HG03280 (cell line): Measurements from ENCODE around the gene MACIR.
"Not testable (repeated sequence)": the region's sequence is repeated elsewhere in the genome, so short reads cannot be mapped to it uniquely, and the experiment has no call there.

ENCODE experiments used
- ATAC-seq: cut with Tn5 transposase; IDR thresholded peaks from one replicate; pipeline ENCODE4 v1.9.1; 2021; ENCODE audit warnings: mild to moderate bottlenecking, moderate library complexity; ENCODE audit not compliant: unreplicated experiment

Gene MACIR, protein sequence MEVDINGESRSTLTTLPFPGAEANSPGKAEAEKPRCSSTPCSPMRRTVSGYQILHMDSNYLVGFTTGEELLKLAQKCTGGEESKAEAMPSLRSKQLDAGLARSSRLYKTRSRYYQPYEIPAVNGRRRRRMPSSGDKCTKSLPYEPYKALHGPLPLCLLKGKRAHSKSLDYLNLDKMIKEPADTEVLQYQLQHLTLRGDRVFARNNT

DNA sequence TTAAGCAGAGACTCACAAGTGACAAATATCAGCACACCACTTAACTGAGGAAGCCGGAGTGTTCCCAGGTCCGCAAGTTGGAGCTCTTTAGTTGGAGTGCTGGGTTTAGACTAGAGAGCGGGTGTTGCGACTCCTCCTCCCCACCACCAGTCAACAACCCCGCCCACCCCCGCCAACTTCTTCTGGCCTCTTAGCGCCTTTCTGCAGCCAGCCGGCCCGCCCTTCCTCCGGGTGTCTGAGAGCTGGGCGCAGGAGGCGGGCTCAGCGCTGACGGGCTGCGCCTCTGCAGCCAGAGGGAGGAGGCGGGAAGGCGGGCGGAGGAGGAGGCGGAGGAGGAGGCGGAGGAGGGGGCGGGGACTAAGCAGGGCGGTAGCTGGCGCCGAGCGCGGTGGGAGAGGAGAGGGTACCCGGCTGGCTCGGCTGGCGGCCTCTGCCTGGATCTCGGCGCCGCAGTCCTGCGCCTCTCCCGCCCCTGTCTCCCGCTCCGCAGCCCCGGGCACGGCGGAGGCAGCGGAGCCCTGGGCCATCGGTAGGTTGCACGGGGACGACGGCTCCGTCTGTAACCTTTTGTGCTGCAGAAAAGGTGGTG is at the start of gene MACIR:
TSS of gene MACIR (plus strand) at position 396 of the 589 bp plus-strand sequence. CDS start 17,157 bp downstream, outside the sequence.
- peak; percentile 84 for ATAC-seq

DNA sequence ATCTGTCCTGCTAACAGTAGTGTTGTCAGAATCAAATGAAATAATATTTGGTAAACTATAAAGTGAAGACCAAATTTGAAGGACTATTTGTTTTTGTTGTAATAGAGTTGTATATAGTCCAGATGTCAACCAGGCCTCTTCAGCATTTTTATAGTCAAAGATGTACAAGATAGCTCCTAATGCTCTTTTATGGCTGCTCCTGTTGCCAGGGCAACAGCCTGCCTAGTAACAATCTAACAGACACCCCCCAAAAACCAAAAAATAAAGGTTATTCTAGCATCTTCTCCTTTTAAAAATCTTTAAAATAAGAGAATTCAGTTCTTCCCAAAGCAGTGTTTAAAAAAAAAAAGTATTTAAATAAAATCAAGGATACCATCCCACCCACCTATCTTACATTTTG is 49.5 kb upstream of the MACIR start:
- ATAC-seq, result no peak

DNA sequence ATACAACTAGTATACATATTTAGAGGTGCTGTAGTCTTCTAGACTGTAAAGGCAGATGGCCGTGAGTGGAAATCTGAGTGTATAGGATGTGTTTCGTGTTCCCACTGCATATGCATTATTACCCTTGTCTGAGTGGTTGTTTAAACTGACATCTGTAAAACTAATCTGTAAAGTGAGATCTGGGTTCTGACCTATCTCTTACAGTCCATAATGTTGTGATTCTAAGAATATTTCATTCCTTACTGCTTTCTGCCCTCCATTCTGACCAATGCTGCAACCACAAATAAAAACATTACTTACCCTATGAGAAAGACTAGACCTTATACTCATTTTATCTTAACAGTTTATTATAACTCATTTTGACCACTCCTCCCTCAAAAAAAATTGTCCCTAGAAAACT is 47.6 kb upstream of the MACIR start:
- no peak for ATAC-seq

DNA sequence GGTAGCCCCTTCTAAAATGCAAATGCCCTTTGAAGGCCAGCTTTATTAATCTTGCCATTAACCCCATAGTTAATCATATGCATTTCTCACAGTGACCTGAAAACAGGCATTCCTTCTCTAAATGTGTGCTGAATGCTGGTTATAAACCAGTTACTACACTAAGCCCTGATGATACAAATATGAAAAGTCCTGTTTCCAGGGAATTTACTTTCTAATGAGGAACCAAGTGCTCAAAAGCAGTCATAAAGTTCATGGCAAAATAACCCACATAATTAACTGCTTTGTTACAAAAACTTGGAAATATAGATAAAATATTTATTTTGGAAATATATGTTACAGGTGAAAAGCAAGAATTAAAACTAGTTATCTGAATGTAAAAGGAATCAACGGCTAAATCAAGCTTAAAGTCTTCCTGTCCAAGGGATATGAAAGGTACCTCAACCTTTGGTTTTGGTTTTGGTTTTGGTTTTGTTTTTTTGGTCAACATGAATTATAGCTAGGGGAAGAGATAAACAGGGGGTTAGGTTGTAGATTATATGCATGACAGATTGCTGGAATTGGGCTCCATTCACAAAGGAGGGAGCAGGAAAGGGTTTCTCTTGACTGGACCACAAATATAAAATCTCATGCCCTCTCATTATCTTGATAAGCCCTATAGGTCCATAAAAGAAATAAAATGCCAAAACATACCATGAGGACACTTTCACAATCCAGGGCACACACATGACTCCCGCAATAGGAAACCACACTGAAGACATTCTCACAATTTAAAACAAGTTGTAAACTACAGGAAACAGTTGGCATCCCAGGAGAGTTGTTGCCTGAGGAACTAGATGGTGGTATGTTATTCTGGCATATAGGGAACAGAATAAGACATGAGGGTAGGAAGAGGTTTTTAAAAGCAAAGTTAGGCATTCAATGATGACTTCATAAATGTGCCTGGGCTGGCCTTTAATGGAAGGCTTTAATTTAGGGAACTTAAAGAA is 46.7 kb upstream of the MACIR start:
- peak; percentile 73 for ATAC-seq

DNA sequence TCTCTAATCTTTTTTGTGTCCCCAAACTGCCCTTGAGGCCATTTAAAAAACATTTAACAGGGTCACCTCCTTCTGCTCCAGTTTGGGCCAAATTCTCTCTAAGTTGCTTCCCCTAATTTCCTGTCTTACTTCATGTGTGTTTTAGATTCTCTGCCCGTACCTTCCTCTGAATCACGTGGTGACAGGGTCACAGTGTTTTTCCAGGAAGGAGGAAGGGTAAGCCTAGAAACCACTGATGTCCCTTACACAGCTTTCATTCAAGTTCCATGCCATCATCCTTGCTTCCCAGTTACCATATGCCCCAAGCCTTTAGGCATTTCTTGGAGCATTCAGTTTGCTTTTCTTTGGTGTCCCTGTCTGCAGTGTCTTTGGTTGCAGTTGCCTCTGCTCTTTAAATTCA is 42.4 kb upstream of the MACIR start:
- no peak for ATAC-seq

DNA sequence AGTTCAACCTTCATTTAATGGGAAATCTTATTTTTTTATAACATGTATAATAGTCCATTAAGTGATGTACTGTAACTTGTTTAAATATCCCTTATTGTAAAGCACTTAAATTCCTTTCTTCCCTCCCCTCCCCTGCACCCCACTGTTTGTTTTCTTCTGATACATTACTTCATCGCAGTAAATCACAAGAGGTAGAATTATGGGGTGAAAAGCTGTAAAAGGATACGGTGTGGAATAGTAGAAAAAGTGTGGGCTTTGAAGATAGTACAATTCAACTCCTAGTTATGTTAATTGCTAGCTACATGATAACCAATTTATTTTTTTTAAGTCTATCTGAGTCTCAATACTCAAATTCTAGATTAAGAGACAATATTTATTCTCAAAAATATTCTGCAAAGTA is 41.9 kb upstream of the MACIR start:
- ATAC-seq, result no peak

DNA sequence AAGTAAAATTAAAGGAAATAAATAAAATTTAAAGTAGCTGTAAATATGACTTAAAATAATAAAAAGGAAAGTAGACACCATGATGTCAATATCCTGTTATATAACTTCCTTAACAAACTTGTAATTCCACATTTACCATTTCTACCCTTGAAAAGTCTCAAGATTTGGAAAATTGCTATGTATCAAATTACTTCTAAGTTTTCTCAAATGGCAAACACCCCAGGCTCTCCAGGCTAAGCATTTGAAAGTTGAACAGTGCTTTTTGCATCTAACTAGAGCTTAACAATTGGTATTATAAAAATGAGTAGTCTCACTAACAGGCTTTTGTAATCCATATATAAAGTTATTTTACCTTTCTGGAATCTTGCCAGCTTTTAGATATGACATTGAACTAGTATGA is 41.5 kb upstream of the MACIR start:
- no peak for ATAC-seq

DNA sequence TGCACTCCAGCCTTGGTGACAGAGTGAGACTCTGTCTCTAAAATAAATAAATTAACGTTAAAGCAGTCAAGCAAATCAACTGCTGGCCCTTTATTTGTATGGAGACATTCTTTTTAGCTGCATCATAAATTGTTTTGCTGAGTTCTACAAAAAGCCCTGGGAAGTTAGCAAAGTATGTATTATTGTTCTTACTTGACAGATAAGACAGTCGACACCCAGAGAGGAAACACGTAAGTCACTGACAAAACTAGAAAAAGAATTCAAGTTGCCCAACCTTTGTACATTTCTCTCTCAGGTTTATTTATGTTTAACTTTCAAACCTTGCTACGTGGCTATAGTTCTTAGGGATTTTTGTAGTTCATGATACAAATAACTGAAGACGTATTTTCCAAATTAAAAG is 40.4 kb upstream of the MACIR start:
- no peak for ATAC-seq

DNA sequence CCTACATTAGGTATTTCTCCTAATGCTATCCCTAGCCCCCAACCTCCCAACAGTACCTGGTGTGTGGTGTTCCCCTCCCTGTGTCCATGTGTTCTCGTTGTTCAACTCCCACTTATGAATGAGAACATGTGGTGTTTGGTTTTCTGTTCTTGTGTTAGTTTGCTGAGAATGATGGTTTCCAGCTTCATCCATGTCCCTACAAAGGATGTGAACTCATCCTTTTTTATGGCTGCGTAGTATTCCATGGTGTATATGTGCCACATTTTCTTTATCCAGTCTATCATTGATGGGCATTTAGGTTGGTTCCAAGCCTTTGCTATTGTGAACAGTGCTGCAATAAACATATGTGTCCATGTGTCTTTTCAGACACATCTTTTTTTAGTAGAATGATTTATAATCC is 39.5 kb upstream of the MACIR start:
- not testable (repeated sequence) for ATAC-seq

DNA sequence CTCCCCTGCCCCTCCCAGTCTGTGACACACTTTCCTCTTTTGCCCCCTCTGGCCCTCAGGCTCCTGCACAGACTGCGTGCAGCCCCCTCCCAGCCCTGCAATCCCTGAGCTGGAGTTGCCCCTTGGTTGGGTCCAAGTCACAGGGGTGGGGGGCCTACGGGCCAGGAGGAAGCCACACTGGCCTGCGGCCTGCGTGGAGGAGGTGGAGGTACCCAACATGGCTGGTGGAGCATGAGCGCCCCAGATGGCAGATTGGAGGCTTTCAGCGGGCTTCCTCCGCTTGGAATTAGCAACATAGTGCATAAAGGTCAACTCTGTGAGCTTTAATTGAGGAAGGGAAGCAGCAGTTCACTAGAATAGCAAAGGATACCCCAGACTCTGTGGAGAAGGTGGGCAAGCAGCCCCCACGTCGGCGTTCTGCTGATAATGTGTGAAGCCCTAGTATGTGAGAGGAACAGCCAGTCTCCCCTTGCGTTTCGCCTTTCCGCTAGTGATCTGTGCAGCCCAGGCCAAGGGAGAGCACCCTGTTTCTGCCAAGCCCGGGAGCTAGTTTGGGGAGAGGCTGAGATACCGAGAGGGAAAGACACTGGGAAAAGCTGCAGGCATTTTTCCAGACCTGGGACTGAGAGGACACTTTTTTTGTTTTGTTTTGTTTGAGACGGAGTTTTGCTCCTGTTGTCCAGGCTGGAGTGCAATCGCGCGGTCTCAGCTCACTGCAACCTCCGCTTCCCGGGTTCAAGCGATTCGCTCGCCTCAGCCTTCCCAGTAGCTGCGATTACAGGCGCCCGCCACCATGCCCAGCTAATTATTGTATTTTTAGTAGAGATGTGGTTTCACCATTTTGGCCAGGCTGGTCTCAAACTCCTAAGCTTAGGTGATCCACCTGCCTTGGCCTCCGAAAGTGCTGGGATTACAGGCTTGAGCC is 35.3 kb upstream of the MACIR start:
- no peak for ATAC-seq

DNA sequence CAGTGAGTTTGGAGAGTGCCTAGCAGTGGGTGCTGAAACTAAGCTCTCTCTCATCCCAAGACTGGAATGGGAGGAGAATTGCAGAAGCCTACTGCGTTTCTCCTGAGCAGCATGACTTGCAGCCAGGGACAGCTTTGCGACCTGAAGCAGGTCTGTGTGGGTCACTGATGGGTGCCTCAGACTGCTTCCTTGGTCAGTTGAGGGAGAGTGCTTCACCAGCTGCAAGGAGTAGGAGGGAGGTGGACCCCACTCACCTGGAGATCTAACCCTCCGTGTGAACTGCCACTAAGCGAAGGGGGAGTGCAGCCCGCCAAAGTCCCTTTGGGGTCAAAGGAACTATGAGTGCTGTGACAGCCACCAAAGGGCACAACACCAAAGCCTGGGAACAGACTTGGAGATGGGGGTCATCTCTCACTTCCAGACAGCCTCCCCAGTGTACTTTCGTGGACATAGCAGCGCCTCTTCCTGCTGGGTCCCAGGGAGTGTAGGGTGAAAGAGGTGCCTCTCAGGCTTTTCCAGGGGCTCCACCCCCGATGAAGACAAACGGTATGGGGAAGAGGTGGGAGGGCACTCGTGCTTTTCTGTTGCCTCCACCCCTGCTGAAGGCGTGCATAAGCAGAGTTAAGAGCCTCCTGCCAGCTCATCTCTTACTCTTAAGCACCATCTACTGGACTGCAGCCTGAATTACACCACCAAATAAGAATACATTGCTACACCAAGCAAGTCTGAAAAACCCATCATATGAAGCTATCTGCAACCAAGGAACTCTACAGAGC is 34.3 kb upstream of the MACIR start:
- ATAC-seq, result peak; percentile 95

DNA sequence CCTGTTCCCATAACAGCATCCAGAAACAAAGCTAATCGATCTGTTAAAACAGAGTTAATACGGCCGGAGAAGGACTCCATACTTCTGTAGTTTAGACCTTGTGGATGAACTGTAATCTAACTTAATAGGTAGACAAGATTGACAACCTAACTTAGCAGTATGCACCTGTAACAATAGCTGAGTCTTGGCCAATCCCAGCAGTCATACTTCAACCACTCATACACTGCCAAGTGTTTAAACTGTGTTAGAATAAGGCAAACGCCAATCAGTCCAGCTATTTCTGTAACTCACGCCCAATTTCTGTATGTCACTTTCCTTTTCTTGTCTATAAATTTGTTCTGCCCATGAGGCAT is 33.7 kb upstream of the MACIR start:
- no peak for ATAC-seq

DNA sequence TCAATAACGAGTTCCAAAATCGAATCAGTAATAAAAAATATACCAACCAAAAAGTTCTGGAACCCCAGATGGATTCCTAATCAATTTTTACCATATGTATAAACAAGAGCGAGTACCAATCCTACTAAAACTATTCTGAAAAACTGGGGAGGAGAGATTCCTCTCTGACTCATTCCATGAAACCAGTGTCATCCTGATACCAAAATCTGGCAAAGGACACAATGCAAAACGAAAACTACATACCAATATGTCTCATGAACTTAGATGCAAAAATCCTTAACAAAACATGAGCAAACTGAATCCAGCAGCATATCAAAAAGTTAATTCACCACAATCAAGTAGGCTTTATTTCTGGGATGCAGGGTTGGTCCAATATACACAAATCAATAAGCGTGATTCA is 30.5 kb upstream of the MACIR start:
- ATAC-seq, result no peak

DNA sequence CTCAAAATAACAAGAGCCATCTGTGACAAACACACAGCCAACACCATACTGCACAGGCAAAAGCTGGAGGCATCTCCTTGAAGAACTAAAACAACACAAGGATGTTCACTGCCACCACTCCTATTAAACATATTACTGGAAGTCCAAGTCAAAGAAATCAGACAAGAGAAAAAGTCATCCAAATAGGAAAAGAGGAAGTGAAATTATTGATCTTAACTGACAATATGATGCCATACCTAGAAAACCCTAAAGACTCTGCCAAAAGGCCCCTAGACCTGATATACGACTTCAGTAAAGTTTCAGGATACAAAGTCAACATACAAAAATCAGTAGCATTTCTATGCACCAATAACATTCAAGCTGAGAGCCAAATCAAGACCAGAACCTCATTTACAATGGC is 30.0 kb upstream of the MACIR start:
- no peak for ATAC-seq

DNA sequence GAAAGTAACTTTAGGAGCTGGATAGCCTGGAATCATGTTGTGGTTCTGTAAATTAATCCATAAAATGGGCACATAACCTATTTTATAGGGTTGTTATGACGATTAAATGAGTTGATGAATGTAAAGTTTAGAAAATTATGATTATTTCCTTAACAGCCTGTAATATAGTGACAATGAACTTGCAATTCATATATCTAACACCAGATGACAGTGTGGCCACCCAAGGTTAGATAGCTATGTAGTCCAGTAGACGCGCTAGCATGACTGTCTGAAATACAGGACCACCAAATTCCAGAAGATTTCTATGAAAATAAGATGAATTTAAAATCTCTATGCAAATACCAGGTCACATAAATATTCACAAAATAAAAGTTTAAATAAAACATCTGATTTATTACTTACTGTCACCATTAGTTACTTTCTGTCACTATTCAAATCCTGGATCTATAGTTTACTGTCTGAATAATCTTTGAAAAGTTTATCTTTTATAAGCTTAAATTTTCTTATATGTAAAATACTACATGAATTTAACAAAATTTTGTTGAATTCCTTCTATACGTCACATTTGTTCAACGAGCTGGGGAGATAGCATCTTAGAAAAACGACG is 26.1 kb upstream of the MACIR start:
- peak; percentile 85 for ATAC-seq

DNA sequence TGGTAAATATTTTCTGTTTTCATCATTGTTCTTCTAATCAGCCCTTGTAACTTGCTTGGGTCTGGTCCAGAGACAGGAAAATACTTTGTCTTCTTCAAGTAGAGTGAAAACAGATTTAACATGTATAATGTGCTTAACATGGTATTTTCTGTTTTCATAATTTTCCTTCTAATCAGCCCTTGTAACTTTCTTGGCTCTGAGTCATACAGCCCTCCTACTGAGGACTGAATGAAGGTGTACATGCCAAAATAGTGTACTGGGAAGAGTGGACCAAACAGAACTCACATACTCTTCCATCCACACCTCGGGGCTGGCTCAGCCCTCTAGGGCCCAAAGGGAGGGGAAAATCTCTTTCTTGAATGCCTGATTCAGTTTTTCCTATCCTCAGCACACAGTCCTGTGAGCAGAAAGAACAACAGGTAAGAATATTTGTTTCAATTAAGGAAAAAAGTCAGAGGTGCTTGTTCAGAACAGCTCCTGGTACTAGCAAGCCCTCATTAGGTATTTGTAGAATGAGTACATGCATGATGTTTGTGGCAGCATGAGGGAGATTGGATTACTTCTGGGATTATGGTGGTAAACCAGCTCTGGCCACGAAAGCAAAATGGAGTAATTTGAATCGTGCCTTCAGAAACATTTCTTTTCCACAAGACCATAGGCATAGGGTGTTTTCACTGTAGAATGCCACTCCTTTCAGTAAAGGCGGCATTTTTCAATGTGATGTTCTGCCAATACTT is 24.2 kb upstream of the MACIR start:
- no peak for ATAC-seq

DNA sequence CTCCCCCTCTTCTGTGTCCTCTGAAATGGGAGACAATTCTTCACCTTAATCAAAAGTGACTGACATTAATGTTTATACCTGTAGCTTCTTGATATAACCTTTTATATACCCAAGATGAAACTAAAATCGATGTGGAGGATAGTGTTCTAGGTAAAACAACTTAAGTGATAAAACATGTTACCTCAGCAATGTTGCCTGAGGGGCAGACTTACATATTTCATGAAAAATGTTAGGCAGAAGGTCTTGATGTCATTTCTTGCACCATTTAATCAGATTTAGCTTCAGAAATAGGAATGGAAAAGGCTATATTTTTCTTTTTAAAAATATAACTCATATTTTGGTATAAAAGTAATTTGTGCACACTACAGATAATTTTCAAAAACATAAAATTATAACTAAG is 22.7 kb upstream of the MACIR start:
- no peak for ATAC-seq

DNA sequence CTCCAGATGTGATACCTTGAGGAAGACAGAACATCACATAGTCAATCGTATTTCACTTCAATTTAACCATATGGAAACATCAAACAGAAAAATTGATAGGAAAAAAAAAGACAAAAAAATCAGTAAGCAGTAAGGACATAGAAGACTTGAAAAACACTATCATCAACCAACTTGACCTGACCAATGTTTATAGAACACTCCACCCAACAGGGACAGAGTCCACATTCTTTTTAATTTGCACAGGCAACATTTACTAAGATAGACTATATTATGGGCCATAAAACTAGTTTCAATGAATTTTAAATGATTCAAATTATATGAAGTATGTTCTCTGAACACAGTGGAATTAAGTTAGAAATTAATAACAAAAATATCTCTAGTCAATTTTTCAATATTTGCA is 20.8 kb upstream of the MACIR start:
- ATAC-seq, result no peak

DNA sequence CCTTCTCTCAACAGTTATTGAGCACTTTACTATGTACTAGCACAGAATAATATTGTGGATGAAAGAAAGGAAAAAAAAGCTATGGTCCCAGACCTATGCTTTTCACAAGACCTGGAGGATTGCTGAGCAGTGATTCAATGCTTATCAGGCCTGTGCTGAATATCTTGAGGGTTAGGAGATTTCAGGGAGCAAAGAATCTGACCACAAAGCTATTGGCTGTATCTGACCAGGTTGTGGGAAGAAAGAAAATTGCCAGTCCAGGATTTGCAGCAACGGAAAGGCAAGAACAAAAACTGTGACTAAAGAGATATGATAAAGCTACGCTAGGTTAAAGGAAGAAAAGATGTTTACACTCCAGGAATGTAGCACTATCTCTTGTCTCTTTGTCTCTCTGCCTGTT is 14.9 kb upstream of the MACIR start:
- ATAC-seq, result no peak
